GM12872 (cell line): ENCODE results near the gene MBD3L1.

Source experiments
- CTCF ChIP-seq: IDR thresholded peaks from 3 replicates; pipeline ENCODE4 v1.5.1; 2011; ENCODE audit warnings: low read depth, mild to moderate bottlenecking, low read length, moderate library complexity; ENCODE audit not compliant: insufficient read depth

MBD3L1 gene

GRCh38 chr19:8832132-8833021, at the start of gene MBD3L1, which contains the start of gene ZNF558:
MBD3L1 (plus strand) TSS chr19:8832377; CDS start chr19:8842679, 10,302 bp downstream.
ZNF558 (minus strand) TSS chr19:8832304; CDS start chr19:8822659, 9,645 bp downstream.
- TF ChIP-seq CTCF: 0 out of 3 replicates have a peak, but pooled peaks have one; percentile 24

- no peak for TF ChIP-seq CTCF
Observed at GRCh38 chr19:8794823-8795222, 37.4 kb upstream of the MBD3L1 start.

GRCh38 chr19:8806661-8807060, 25.5 kb upstream of the MBD3L1 start:
- no peak for TF ChIP-seq CTCF

- TF ChIP-seq CTCF: no peak
Observed at GRCh38 chr19:8811315-8812172, 20.6 kb upstream of the MBD3L1 start.

GRCh38 chr19:8814176-8814575, 18.0 kb upstream of the MBD3L1 start:
- TF ChIP-seq CTCF: no peak

- TF ChIP-seq CTCF: no peak
Observed at GRCh38 chr19:8815780-8816179, 16.4 kb upstream of the MBD3L1 start.

GRCh38 chr19:8820234-8820633, 11.9 kb upstream of the MBD3L1 start:
- no peak for TF ChIP-seq CTCF
